Measurements from ENCODE around the gene DGKB. TPM values are rescaled to one million over a fixed set of nuclear protein-coding genes. Genes with fewer than 3 reads are reported as not detected.

DGKB gene
- polyA plus RNA-seq, 2 of the 4 experiments (the other 2 are of a cell fraction) = 0.01 TPM; not detected in 1

DNA sequence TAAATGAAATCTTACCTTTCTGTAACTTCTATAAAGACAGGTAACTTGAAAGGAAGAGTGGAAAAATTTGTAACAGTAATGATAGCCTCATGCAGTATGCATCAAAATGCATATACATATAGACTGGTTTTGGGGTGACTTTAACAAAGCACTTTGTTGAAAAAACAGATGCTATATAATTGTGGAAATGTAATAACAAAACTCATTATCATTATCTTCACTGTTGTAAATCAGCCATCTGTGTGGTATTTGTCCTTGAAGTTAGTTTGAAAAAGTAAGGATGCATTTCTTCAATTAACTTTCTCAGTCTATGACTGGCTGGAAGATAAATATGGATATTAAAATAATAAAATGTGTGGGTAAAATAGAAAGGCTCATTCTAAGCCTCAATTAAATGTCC, 6.1 kb upstream of the DGKB start:
- DNase-seq (ENCODE audit: low read depth in 1 of 2, low spot score in 1 of 2) (no peak), FAIRE-seq (no peak), ATAC-seq (no peak)
- Histone ChIP-seq H3K4me2 (no peak overlapping the region), H3K9me3 (no peaks in the 10 kb centered on the region), H3K4me3 (no peak overlapping the region), H3K4me1 (no peaks in the 10 kb centered on the region), H3K27ac (no peak overlapping the region)
- TF ChIP-seq HOXA7 (CRISPR knock-in tag; IDR thresholded peaks at IDR 0.05) = no peak
- TF ChIP-seq MAZ (IDR thresholded peaks at IDR 0.05; ENCODE audit: borderline replicate concordance, low read depth, low read length) = no peak
- no peak for TF ChIP-seq ZC3H11A (IDR thresholded peaks at IDR 0.05)
- TF ChIP-seq JUN (IDR thresholded peaks at IDR 0.05) = no peak
- TF ChIP-seq ZSCAN20 (CRISPR knock-in tag; IDR thresholded peaks at IDR 0.05) = no peak
- no peak for TF ChIP-seq CBX8 (IDR thresholded peaks at IDR 0.05)
- no peak for TF ChIP-seq POLR2A (IDR thresholded peaks at IDR 0.05; ENCODE audit: low read length)
- TF ChIP-seq, protein P1, sequence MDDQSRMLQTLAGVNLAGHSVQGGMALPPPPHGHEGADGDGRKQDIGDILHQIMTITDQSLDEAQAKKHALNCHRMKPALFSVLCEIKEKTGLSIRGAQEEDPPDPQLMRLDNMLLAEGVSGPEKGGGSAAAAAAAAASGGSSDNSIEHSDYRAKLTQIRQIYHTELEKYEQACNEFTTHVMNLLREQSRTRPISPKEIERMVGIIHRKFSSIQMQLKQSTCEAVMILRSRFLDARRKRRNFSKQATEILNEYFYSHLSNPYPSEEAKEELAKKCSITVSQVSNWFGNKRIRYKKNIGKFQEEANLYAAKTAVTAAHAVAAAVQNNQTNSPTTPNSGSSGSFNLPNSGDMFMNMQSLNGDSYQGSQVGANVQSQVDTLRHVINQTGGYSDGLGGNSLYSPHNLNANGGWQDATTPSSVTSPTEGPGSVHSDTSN (IDR thresholded peaks at IDR 0.05) = no peak
- no peak for TF ChIP-seq HEYL (CRISPR knock-in tag; IDR thresholded peaks at IDR 0.05)
- TF ChIP-seq EHMT2 (IDR thresholded peaks at IDR 0.05; ENCODE audit: low read depth) = no peak
- no peak for TF ChIP-seq FOXS1 (CRISPR knock-in tag; IDR thresholded peaks at IDR 0.05)
- no peak for TF ChIP-seq EHF (CRISPR knock-in tag; IDR thresholded peaks at IDR 0.05)
- no peak for TF ChIP-seq PHF8 (IDR thresholded peaks at IDR 0.05; ENCODE audit: borderline replicate concordance, low read depth)
- TF ChIP-seq BHLHE40 (IDR thresholded peaks at IDR 0.05; ENCODE audit: low read depth, low read length) = no peak
- TF ChIP-seq HDAC2 (IDR thresholded peaks at IDR 0.05) = no peak
- TF ChIP-seq RARB (CRISPR knock-in tag; IDR thresholded peaks at IDR 0.05) = no peak
- TF ChIP-seq ZFP36 (IDR thresholded peaks at IDR 0.05; ENCODE audit: borderline replicate concordance, partially characterized antibody) = no peak
- TF ChIP-seq CHD4 (IDR thresholded peaks at IDR 0.05; ENCODE audit: borderline replicate concordance) = no peak
- TF ChIP-seq RAD21 (conservative IDR thresholded peaks at IDR 0.05 in 1 of 2, IDR thresholded peaks at IDR 0.05 in 1 of 2) = no peak
- no peak for TF ChIP-seq FOSB (CRISPR knock-in tag; IDR thresholded peaks at IDR 0.05)
- POLR2A ChIA-PET = no interaction called here
- CTCF ChIA-PET = no interaction called here

DNA sequence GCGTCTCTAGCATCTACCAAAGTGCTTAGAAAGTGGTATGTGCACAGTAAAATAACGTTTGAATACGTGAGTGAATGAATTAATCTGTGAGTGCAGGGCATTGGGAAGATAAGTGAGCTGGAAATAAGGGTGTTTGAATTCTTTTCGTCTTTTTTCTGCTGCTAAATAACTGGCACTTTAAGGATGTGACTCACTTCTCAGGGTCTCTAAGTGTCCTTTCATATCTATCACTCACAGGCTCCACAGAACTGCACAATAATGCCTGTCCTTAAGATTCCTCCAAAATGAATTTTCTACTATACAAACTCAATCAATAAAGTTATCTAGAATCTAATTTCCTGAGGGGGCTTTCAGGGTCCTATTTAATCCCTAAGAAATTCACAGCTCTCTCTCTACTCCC, 3.2 kb upstream of the DGKB start:
- H3K4me2 ChIP-seq = no peak overlapping the region
- no peak overlapping the region for H3K27ac ChIP-seq
- no peak for TF ChIP-seq NFE2L2 (conservative IDR thresholded peaks at IDR 0.05; ENCODE audit: low read length)
- no peak for TF ChIP-seq ZC3H11A (IDR thresholded peaks at IDR 0.05)
- TF ChIP-seq, protein P2, sequence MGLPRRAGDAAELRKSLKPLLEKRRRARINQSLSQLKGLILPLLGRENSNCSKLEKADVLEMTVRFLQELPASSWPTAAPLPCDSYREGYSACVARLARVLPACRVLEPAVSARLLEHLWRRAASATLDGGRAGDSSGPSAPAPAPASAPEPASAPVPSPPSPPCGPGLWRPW (IDR thresholded peaks at IDR 0.05) = no peak
- no peak for TF ChIP-seq FOXS1 (CRISPR knock-in tag; IDR thresholded peaks at IDR 0.05)
- no peak for TF ChIP-seq SMC3 (IDR thresholded peaks at IDR 0.05)
- no peak for TF ChIP-seq HEYL (CRISPR knock-in tag; IDR thresholded peaks at IDR 0.05)
- TF ChIP-seq REST (IDR thresholded peaks at IDR 0.05) = no peak
- no peak for TF ChIP-seq HOXB5 (CRISPR knock-in tag; IDR thresholded peaks at IDR 0.05)
- TF ChIP-seq JUN (IDR thresholded peaks at IDR 0.05) = no peak
- no peak for TF ChIP-seq BHLHE40 (IDR thresholded peaks at IDR 0.05; ENCODE audit: low read depth, low read length)
- no peak for TF ChIP-seq NR3C1 (IDR thresholded peaks at IDR 0.05)
- no peak for TF ChIP-seq RNF2 (IDR thresholded peaks at IDR 0.05; ENCODE audit: borderline replicate concordance, low read depth)
- no peak for TF ChIP-seq NPAS2 (CRISPR knock-in tag; IDR thresholded peaks at IDR 0.05; ENCODE audit: borderline replicate concordance)
- TF ChIP-seq RARB (CRISPR knock-in tag; IDR thresholded peaks at IDR 0.05) = no peak
- TF ChIP-seq MYC (IDR thresholded peaks at IDR 0.05; ENCODE audit: borderline replicate concordance, low read length) = no peak
- no peak for TF ChIP-seq RFX5 (IDR thresholded peaks at IDR 0.05)
- TF ChIP-seq, protein P3, sequence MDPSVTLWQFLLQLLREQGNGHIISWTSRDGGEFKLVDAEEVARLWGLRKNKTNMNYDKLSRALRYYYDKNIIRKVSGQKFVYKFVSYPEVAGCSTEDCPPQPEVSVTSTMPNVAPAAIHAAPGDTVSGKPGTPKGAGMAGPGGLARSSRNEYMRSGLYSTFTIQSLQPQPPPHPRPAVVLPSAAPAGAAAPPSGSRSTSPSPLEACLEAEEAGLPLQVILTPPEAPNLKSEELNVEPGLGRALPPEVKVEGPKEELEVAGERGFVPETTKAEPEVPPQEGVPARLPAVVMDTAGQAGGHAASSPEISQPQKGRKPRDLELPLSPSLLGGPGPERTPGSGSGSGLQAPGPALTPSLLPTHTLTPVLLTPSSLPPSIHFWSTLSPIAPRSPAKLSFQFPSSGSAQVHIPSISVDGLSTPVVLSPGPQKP (IDR thresholded peaks at IDR 0.05; ENCODE audit: low read depth, low read length) = no peak
- TF ChIP-seq POLR2A (IDR thresholded peaks at IDR 0.05; ENCODE audit: low read length) = no peak
- TF ChIP-seq EHF (CRISPR knock-in tag; IDR thresholded peaks at IDR 0.05) = no peak
- no peak for TF ChIP-seq HOXA7 (CRISPR knock-in tag; IDR thresholded peaks at IDR 0.05)
- WGBS (ENCODE audit: missing lambda C conversion rate) = 2% methylated on average over 4 of the region's 4 CpGs
- ChIA-PET CTCF (interaction anchor here (0.7 kb wide), 1 partner anchor 188 kb away, joined by 3 read pairs; no protein-coding TSS in a partner anchor), POLR2A (no interaction called here)
- no peaks in the 10 kb centered on the region for H3K9me3 ChIP-seq
- H3K4me1 ChIP-seq = no peaks in the 10 kb centered on the region
- DNase-seq (ENCODE audit: low read depth in 1 of 2, low spot score in 1 of 2) = no peak
- ATAC-seq = no peak
- no peak overlapping the region for H3K4me3 ChIP-seq
- FAIRE-seq = no peak

Data from A549 (cell line).